Prostate gland (tissue), 2 donors: ENCODE data around the gene FKRP.

ENCODE experiments used
- CTCF ChIP-seq, 4 experiments: fragments of 200-600 bp in 2 of 4; fragments of 450-650 bp in 2 of 4; sonication (generic) in 2 of 4; IDR thresholded peaks; 1 replicate in 3 of 4; 2 replicates in 1 of 4; pipeline ENCODE4 v1.5.1; 2016 to 2019; ENCODE audit warnings: antibody characterized with exemption in 4 of 4, mild to moderate bottlenecking in 2 of 4, moderate library complexity in 2 of 4
- POLR2A ChIP-seq: fragments of 450-650 bp; IDR thresholded peaks from one replicate; pipeline ENCODE4 v1.6.1; 2016; ENCODE audit warnings: antibody characterized with exemption, mild to moderate bottlenecking
- POLR2AphosphoS5 ChIP-seq: sonication (generic); formaldehyde crosslinking; IDR thresholded peaks from one replicate; pipeline ENCODE4 v1.6.1; 2017; ENCODE audit warnings: antibody characterized with exemption

GRCh38 chr19:46727757-46728156 lies 18.1 kb upstream of the FKRP start:
- TF ChIP-seq CTCF (IDR thresholded peaks at IDR 0.05) (no peak), POLR2AphosphoS5 (no peak), POLR2A (no peak)
